Muscle of leg (tissue), 11 donors: Measurements from ENCODE around the gene CDYL2. TPM values are rescaled to one million over a fixed set of nuclear protein-coding genes. Genes with fewer than 3 reads are reported as not detected.
"Not testable (repeated sequence)": the region's sequence is repeated elsewhere in the genome, so short reads cannot be mapped to it uniquely, and the experiment has no call there.

Source experiments
- DNase-seq: peaks from one replicate; pipeline ENCODE4 v3.0.0; 2013
- H3K27ac ChIP-seq: one replicate; pipeline ENCODE4 v1.5.1; 2013; ENCODE audit warnings: mild to moderate bottlenecking, low read length, control low read depth
- H3K27me3 ChIP-seq: one replicate; pipeline ENCODE4 v1.6.1; 2013; ENCODE audit warnings: low read length; ENCODE audit not compliant: control insufficient read depth, insufficient read depth
- H3K36me3 ChIP-seq: one replicate; pipeline ENCODE4 v1.6.1; 2013; ENCODE audit warnings: low read length; ENCODE audit not compliant: control insufficient read depth, insufficient read depth
- H3K4me1 ChIP-seq: one replicate; pipeline ENCODE4 v1.6.1; 2013; ENCODE audit warnings: low read length; ENCODE audit not compliant: control insufficient read depth, insufficient read depth
- H3K4me3 ChIP-seq: one replicate; pipeline ENCODE4 v1.5.1; 2013; ENCODE audit warnings: low read length, control low read depth
- H3K9me3 ChIP-seq: replicated peaks from 2 replicates; pipeline ENCODE4 v1.6.1; 2013; ENCODE audit warnings: low read depth, low read length; ENCODE audit not compliant: control insufficient read depth
- WGBS: methylation state at CpG from one replicate; pipeline ENCODE4 v1.1.5; 2013; ENCODE audit warnings: missing lambda C conversion rate; ENCODE audit not compliant: insufficient coverage; 5-methylcytosine and 5-hydroxymethylcytosine counted together
- polyA plus RNA-seq, 8 donors: library from polyadenylated mRNA; unstranded; fragments of 120-200 nt; gene quantifications; one replicate each; pipeline versions ENCODE4 v1.2.1 to v1.2.3, GENCODE V29; 2013; ENCODE audit warnings: inconsistent platforms in 1 of 8, low replicate concordance in 1 of 8; ENCODE audit not compliant: insufficient read length in 8 of 8, insufficient read depth in 1 of 8
- total RNA-seq: library from RNA; stranded (reverse); fragments of 120-200 nt; gene quantifications from one replicate; pipeline ENCODE4 v1.2.4, GENCODE V29; 2013

Gene CDYL2
- total and polyA plus RNA-seq, 9 donors, result 1.9 to 3.7 (median 2.6) TPM

GRCh38 chr16:80794071-80794470 lies 10.3 kb downstream of the CDYL2 start:
- H3K4me1 ChIP-seq, result no peaks in the 10 kb centered on the region
- H3K36me3 ChIP-seq, result no peaks in the 10 kb centered on the region
- no peak overlapping the region for H3K27ac ChIP-seq
- H3K4me3 ChIP-seq, result no peak overlapping the region
- H3K27me3 ChIP-seq, result no peaks in the 10 kb centered on the region
- no CpG with 5 or more reads among the region's 3 CpGs for WGBS
- DNase-seq, result no peak
- H3K9me3 ChIP-seq, result no peaks in the 10 kb centered on the region

- no peak for DNase-seq
- no peak overlapping the region for H3K27ac ChIP-seq
- no peak overlapping the region for H3K4me3 ChIP-seq
- no CpG with 5 or more reads among the region's 2 CpGs for WGBS
- H3K9me3 ChIP-seq, result no peaks in the 10 kb centered on the region
- H3K27me3 ChIP-seq, result no peaks in the 10 kb centered on the region
- no peaks in the 10 kb centered on the region for H3K36me3 ChIP-seq
- no peaks in the 10 kb centered on the region for H3K4me1 ChIP-seq
Measured at GRCh38 chr16:80792031-80792430, 12.4 kb downstream of the CDYL2 start.

GRCh38 chr16:80791411-80791810 lies 13.0 kb downstream of the CDYL2 start:
- no peaks in the 10 kb centered on the region for H3K27me3 ChIP-seq
- no peaks in the 10 kb centered on the region for H3K9me3 ChIP-seq
- DNase-seq, result no peak
- no peak overlapping the region for H3K27ac ChIP-seq
- H3K4me3 ChIP-seq, result no peak overlapping the region
- no peaks in the 10 kb centered on the region for H3K36me3 ChIP-seq
- no peaks in the 10 kb centered on the region for H3K4me1 ChIP-seq
- WGBS, result 89% methylated on average over 1 of the region's 1 CpG

- no peak for DNase-seq
- 86% methylated on average over 4 of the region's 5 CpGs for WGBS
- Histone ChIP-seq H3K4me3 (no peak overlapping the region), H3K9me3 (no peaks in the 10 kb centered on the region), H3K36me3 (no peaks in the 10 kb centered on the region), H3K4me1 (no peaks in the 10 kb centered on the region), H3K27me3 (no peaks in the 10 kb centered on the region), H3K27ac (no peak overlapping the region)
Measured at GRCh38 chr16:80790751-80791150, 13.6 kb downstream of the CDYL2 start.

GRCh38 chr16:80788027-80788426 lies 16.4 kb downstream of the CDYL2 start:
- 17% methylated on average over 1 of the region's 2 CpGs for WGBS
- Histone ChIP-seq H3K4me1 (no peaks in the 10 kb centered on the region), H3K9me3 (peaks cover 2% of the 10 kb centered on the region), H3K27ac (no peak overlapping the region), H3K4me3 (no peak overlapping the region), H3K36me3 (no peaks in the 10 kb centered on the region), H3K27me3 (no peaks in the 10 kb centered on the region)
- no peak for DNase-seq

- no CpG with 5 or more reads among the region's 3 CpGs for WGBS
- H3K27me3 ChIP-seq, DNase-seq, H3K9me3 ChIP-seq, H3K4me1 ChIP-seq, H3K4me3 ChIP-seq, H3K27ac ChIP-seq, H3K36me3 ChIP-seq: not testable (repeated sequence)
Measured at GRCh38 chr16:80786561-80786960, 17.8 kb downstream of the CDYL2 start.

- WGBS, result 100% methylated on average over 1 of the region's 3 CpGs
- DNase-seq, result no peak
- no peaks in the 10 kb centered on the region for H3K36me3 ChIP-seq
- H3K4me3 ChIP-seq, result no peak overlapping the region
- H3K27ac ChIP-seq, result no peak overlapping the region
- no peaks in the 10 kb centered on the region for H3K27me3 ChIP-seq
- no peaks in the 10 kb centered on the region for H3K4me1 ChIP-seq
- peaks cover 4% of the 10 kb centered on the region for H3K9me3 ChIP-seq
Measured at GRCh38 chr16:80784951-80785350, 19.4 kb downstream of the CDYL2 start.

GRCh38 chr16:80778703-80779102 lies 25.7 kb downstream of the CDYL2 start:
- Histone ChIP-seq H3K4me3 (no peak overlapping the region), H3K27me3 (no peaks in the 10 kb centered on the region), H3K9me3 (peaks cover 2% of the 10 kb centered on the region), H3K27ac (no peak overlapping the region), H3K4me1 (no peaks in the 10 kb centered on the region), H3K36me3 (no peaks in the 10 kb centered on the region)
- WGBS, result no CpG with 5 or more reads among the region's 2 CpGs
- no peak for DNase-seq

- Histone ChIP-seq H3K27ac (no peak overlapping the region), H3K36me3 (no peaks in the 10 kb centered on the region), H3K27me3 (no peaks in the 10 kb centered on the region), H3K4me3 (no peak overlapping the region), H3K9me3 (peaks cover 2% of the 10 kb centered on the region), H3K4me1 (no peaks in the 10 kb centered on the region)
- WGBS, result 74% methylated on average over 16 of the region's 19 CpGs
- DNase-seq, result no peak
Measured at GRCh38 chr16:80776856-80777255, 27.5 kb downstream of the CDYL2 start.

GRCh38 chr16:80775450-80775849 lies 28.9 kb downstream of the CDYL2 start:
- Histone ChIP-seq H3K4me3 (no peak overlapping the region), H3K27ac (no peak overlapping the region), H3K4me1 (no peaks in the 10 kb centered on the region), H3K27me3 (no peaks in the 10 kb centered on the region), H3K9me3 (peaks cover 2% of the 10 kb centered on the region), H3K36me3 (no peaks in the 10 kb centered on the region)
- DNase-seq, result no peak
- WGBS, result no CpG with 5 or more reads among the region's 1 CpG

GRCh38 chr16:80766798-80767197 lies 37.6 kb downstream of the CDYL2 start:
- H3K36me3 ChIP-seq, result no peaks in the 10 kb centered on the region
- peaks cover 2% of the 10 kb centered on the region for H3K9me3 ChIP-seq
- no peak overlapping the region for H3K4me3 ChIP-seq
- DNase-seq, result no peak
- no peak overlapping the region for H3K27ac ChIP-seq
- WGBS, result no CpG with 5 or more reads among the region's 1 CpG
- H3K4me1 ChIP-seq, result no peaks in the 10 kb centered on the region
- no peaks in the 10 kb centered on the region for H3K27me3 ChIP-seq
